Right lobe of liver (tissue), 6 donors: ENCODE data around the gene SKA1. TPM values are rescaled to one million over a fixed set of nuclear protein-coding genes. Genes with fewer than 3 reads are reported as not detected.

Source experiments
- ATAC-seq, 4 donors: fragments of 200-7000 bp; cut with Tn5 transposase; one replicate each; pipeline ENCODE4 v1.9.1; 2020; ENCODE audit warnings: mild to moderate bottlenecking in 4 of 4, moderate library complexity in 4 of 4
- DNase-seq, 3 donors: peaks; one replicate each; pipeline ENCODE4 v3.0.0-alpha.2; 2020
- H3K27ac ChIP-seq, 3 donors: fragments of 200-600 bp; one replicate each; pipeline ENCODE4 v1.8.0; 2022
- H3K27me3 ChIP-seq, 2 donors: fragments of 200-600 bp; one replicate each; pipeline ENCODE4 v1.8.0; 2022
- H3K36me3 ChIP-seq, 4 donors: fragments of 200-600 bp; sonication (generic) in 1 of 4; one replicate each; pipeline versions ENCODE4 v1.5.1 to v1.8.0; 2017 to 2022; ENCODE audit warnings: control low read depth in 1 of 4
- H3K4me1 ChIP-seq, 4 donors: fragments of 200-600 bp; sonication (generic) in 1 of 4; one replicate each; pipeline versions ENCODE4 v1.5.1 to v1.8.0; 2017 to 2022; ENCODE audit warnings: control low read depth in 1 of 4
- H3K4me3 ChIP-seq, 3 donors: fragments of 200-600 bp; one replicate each; pipeline ENCODE4 v1.8.0; 2022
- H3K9me3 ChIP-seq, 4 donors: fragments of 200-600 bp; sonication (generic) in 1 of 4; one replicate each; pipeline versions ENCODE4 v1.5.1 to v1.8.0; 2017 to 2022; ENCODE audit warnings: control low read depth in 1 of 4
- POLR2A ChIP-seq: fragments of 450-650 bp; IDR thresholded peaks from one replicate; pipeline ENCODE4 v1.6.1; 2017; ENCODE audit warnings: antibody characterized with exemption, mild to moderate bottlenecking
- WGBS: methylation state at CpG from one replicate; pipeline ENCODE4 v1.1.6; 2018; ENCODE audit warnings: low coverage, low lambda C conversion rate; ENCODE audit not compliant: insufficient coverage; ENCODE audit errors: missing lambda C conversion rate; 5-methylcytosine and 5-hydroxymethylcytosine counted together
- intact Hi-C, 2 donors: fragments of 100-400 bp; cut with DNase I; formaldehyde crosslinking; loops; one replicate each; pipeline versions ENCODE4 v1.11.2 to v1.14.1; 2022
- long read RNA-seq: library from polyadenylated mRNA; unstranded; transcript quantifications from one replicate; pipeline ENCODE4 v2.0.0, GENCODE V29; 2019
- total RNA-seq, 6 experiments: library from RNA; depleted of rRNA in 2 of 6; stranded (reverse); fragments of >200 nt in 2 of 6; fragmentation: NEBNext Ultra II Directional in 3 of 6; extraction: Animal tissue kit (Norgen Biotek cat#: 25700) in 3 of 6; gene quantifications; one replicate each; pipeline versions ENCODE4 v1.1.0 to v1.2.4, GENCODE V29; 2016 to 2023
- TF ChIP-seq, protein P1 (sequence below), 4 donors: fragments of 200-600 bp in 3 of 4; fragments of 450-650 bp in 1 of 4; IDR thresholded peaks; one replicate each; pipeline versions ENCODE4 v1.5.1 to v1.8.0; 2016 to 2022; ENCODE audit warnings: antibody characterized with exemption in 4 of 4, mild to moderate bottlenecking in 2 of 4
- donor health status: DM: no; HTN: yes; CAD: no.
- donor health status: DM: no; HTN: no; CAD: no.
- donor health status: DM: no; HTN: no; CAD: no.
- donor health status: DM: no; HTN: yes; CAD: no.
- donor health status: DM: no; HTN: yes; CAD: no.

SKA1 gene, protein sequence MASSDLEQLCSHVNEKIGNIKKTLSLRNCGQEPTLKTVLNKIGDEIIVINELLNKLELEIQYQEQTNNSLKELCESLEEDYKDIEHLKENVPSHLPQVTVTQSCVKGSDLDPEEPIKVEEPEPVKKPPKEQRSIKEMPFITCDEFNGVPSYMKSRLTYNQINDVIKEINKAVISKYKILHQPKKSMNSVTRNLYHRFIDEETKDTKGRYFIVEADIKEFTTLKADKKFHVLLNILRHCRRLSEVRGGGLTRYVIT
- total RNA-seq = 1 to 10 TPM in 2 of 6 experiments, under 1 TPM in 3, not detected in 1; 0.15 to 1.5 (median 0.75) TPM
- long read RNA-seq = 0 reads

DNA sequence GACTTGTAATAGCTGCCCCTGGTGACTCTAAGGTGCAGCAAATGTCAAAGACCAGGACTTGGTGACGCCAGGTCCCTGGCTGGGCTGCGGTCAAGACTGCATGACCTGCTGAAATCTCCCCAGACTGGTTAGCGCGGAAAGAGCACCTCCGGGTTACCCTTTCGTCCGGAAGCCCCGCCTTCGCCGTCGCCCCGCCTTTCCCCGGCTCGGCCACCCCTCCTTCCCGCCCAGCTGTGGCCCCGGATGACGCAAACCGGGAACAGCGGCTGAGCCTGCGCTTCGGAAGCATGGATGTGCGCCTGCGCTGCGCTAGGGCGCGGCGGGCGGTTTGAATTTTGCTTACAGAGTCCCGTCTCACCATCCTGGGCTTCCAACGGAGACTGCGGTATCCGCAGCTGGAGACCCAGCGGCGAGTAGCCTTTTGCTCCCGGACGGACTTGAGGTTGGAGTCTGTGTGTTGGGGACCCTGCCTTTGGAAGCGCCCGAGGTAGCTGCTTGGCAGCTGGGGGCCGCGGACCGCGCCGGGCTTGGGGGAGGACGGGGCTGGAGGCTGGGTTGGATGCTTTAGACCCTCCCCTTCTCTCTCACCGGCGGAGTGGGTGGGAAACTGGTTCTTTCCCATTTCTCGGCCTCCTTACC is at the start of gene SKA1:
Gene SKA1 (plus strand): TSS at position 294 of the 639 bp plus-strand sequence. CDS start 785 bp downstream, outside the sequence.
- Histone ChIP-seq H3K27ac (peak within 1 kb of the TSS; percentile 58 to 88 (median 72)), H3K27me3 (no peaks in the 10 kb centered on the region), H3K36me3 (no peaks in the 10 kb centered on the region), H3K9me3 (peaks cover 0 to 4% (median 2%) of the 10 kb centered on the region in 4 donors), H3K4me3 (peak within 1 kb of the TSS; percentile 40 to 48 (median 41)), H3K4me1 (peaks cover 0 to 12% (median 3%) of the 10 kb centered on the region in 4 donors)
- peak; percentile 93 to 96 (median 95) for DNase-seq
- 2% methylated on average over 20 of the region's 47 CpGs for WGBS
- peak; percentile 78 for TF ChIP-seq POLR2A
- TF ChIP-seq, protein P1, sequence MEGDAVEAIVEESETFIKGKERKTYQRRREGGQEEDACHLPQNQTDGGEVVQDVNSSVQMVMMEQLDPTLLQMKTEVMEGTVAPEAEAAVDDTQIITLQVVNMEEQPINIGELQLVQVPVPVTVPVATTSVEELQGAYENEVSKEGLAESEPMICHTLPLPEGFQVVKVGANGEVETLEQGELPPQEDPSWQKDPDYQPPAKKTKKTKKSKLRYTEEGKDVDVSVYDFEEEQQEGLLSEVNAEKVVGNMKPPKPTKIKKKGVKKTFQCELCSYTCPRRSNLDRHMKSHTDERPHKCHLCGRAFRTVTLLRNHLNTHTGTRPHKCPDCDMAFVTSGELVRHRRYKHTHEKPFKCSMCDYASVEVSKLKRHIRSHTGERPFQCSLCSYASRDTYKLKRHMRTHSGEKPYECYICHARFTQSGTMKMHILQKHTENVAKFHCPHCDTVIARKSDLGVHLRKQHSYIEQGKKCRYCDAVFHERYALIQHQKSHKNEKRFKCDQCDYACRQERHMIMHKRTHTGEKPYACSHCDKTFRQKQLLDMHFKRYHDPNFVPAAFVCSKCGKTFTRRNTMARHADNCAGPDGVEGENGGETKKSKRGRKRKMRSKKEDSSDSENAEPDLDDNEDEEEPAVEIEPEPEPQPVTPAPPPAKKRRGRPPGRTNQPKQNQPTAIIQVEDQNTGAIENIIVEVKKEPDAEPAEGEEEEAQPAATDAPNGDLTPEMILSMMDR (IDR thresholded peaks at IDR 0.05) = no peak
- ATAC-seq = peak; percentile 99 to 100 (median 100)
- intact Hi-C loops = no loop called here

DNA sequence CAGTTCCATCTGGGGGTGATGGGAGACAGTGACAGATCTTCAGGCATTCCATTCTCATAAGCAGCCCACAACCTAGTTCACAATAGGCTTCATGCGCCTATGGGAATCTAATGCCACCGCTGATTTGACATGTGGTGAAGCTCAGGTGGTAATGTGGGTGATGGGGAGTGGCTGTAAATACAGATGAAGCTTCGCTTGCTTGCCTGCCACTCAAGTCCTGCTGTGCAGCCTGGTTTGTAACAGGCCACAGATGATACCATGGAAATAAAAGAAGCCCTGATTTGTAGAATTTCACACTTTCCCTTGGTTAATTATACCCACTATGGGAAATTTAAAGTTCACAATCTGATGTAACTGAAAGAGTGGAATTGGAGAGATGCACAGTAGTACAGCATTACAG is 46.9 kb upstream of the SKA1 start:
- H3K4me3 ChIP-seq = no peak overlapping the region
- WGBS = 80% methylated on average over 3 of the region's 3 CpGs
- no peak for TF ChIP-seq POLR2A
- TF ChIP-seq, protein P1 (IDR thresholded peaks at IDR 0.05) = no peak
- H3K9me3 ChIP-seq = no peaks in the 10 kb centered on the region
- DNase-seq = no peak
- H3K27ac ChIP-seq = no peak overlapping the region
- H3K27me3 ChIP-seq = no peaks in the 10 kb centered on the region
- intact Hi-C loops = no loop called here
- H3K36me3 ChIP-seq = no peaks in the 10 kb centered on the region
- no peak for ATAC-seq
- H3K4me1 ChIP-seq = no peaks in the 10 kb centered on the region

DNA sequence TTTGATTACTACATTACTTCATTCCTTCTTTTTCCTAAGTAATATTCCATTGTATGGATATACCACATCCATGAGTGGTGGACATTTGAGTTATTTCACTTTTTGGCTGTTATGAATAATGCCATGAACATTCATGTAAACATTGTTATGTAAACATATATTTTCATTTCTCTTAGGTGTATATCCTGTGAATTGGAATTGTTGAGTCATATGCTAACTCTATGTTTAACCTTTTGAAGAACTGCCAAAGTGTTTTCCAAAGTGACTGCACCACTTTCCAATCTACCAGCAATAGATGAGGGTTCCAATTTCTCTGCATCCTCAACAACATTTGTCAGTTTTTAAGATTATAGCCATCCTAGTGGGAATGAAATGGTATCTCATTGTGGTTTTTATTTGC is 44.7 kb upstream of the SKA1 start:
- H3K4me1 ChIP-seq = no peaks in the 10 kb centered on the region
- H3K9me3 ChIP-seq = no peaks in the 10 kb centered on the region
- no peak overlapping the region for H3K27ac ChIP-seq
- H3K27me3 ChIP-seq = no peaks in the 10 kb centered on the region
- H3K4me3 ChIP-seq = no peak overlapping the region
- DNase-seq (no peak), ATAC-seq (no peak)
- intact Hi-C loops = no loop called here
- no peaks in the 10 kb centered on the region for H3K36me3 ChIP-seq
- TF ChIP-seq POLR2A = no peak

DNA sequence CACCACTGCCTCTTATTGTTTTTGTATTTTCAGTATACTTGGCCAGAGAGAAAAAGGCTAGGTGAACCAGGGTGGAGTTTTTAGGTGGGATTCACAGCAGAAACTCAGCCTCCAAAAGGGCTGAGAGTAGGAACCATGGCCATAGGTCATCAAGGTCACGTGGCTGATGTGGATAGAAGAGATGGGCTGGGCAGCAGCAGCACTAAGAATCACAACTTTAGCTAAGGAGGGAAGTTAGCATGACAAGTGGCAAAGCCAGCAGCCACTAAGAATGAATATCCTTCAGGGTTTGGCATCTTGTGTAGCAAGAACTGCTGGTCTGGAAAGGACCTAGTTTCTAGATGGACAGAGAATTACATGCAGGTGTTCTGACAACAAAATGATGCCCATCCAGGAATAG is 43.2 kb upstream of the SKA1 start:
- ATAC-seq (no peak), DNase-seq (no peak)
- no peak overlapping the region for H3K27ac ChIP-seq
- H3K27me3 ChIP-seq = no peaks in the 10 kb centered on the region
- TF ChIP-seq, protein P1 (IDR thresholded peaks at IDR 0.05) = no peak
- no peak for TF ChIP-seq POLR2A
- H3K36me3 ChIP-seq = no peaks in the 10 kb centered on the region
- WGBS = 78% methylated on average over 1 of the region's 1 CpG
- intact Hi-C loops = no loop called here
- H3K4me1 ChIP-seq = no peaks in the 10 kb centered on the region
- no peak overlapping the region for H3K4me3 ChIP-seq
- no peaks in the 10 kb centered on the region for H3K9me3 ChIP-seq

DNA sequence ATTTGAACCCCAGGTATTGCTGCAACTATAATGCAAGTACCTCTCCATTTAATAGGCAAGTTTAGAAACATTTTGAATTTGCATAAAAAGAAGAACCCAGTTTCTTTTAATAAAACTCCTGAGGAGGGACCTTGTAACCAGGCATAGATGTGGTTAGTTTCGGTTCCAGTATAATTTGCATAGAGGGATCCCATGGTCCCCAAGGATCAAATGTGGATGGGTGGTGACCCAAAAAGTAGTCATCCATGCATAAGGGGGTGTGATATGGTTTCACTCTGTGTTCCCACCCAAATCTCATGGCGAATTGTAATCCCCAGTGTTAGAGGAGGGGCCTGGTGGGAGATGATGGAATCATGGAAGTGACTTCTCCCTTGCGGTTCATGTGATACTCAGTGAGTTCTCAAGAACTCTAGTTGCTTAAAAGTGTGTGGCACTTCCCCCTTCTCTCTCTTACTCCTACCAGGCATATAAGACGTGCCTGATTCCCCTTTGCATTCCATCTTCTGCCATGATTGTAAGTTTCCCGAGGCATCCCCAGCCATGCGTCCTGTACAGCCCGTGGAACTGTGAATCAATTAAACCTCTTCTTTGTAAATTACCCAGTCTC is 40.2 kb upstream of the SKA1 start:
- Histone ChIP-seq H3K36me3 (no peaks in the 10 kb centered on the region), H3K4me1 (no peaks in the 10 kb centered on the region), H3K27ac (no peak overlapping the region), H3K27me3 (no peaks in the 10 kb centered on the region), H3K4me3 (no peak overlapping the region), H3K9me3 (no peaks in the 10 kb centered on the region)
- TF ChIP-seq POLR2A = no peak
- intact Hi-C loops = no loop called here
- no peak for ATAC-seq
- no peak for DNase-seq
- 73% methylated on average over 6 of the region's 7 CpGs for WGBS
